A549 (cell line): ENCODE data around the gene TRIM9. TPM values are rescaled to one million over a fixed set of nuclear protein-coding genes. Genes with fewer than 3 reads are reported as not detected.

Source experiments
- ATAC-seq, 2 experiments: fragments of 200-7000 bp in 1 of 2; fragments of >200 bp in 1 of 2; cut with Nextera tagmentation in 1 of 2; cut with Tn5 transposase in 1 of 2; 3 replicates each; pipeline versions ENCODE4 v1.8.0 to v1.9.1; 2018 to 2020; ENCODE audit warnings: mild to moderate bottlenecking in 1 of 2, moderate library complexity in 1 of 2
- CTCF ChIA-PET: fragments of 300-600 bp; sonication (Branson Sonifier 250); formaldehyde crosslinking; extraction: SDS; loops from one replicate; lab custom pipeline; 2021; ENCODE audit warnings: antibody characterized with exemption, inconsistent platforms; lab: Yijun Ruan, JAX
- POLR2A ChIA-PET: fragments of 350-600 bp; formaldehyde crosslinking; extraction: SDS; loops from one replicate; lab custom pipeline; 2021; ENCODE audit warnings: antibody characterized with exemption, inconsistent platforms; lab: Yijun Ruan, JAX
- DNase-seq, 2 experiments: peaks; one replicate each; pipeline versions ENCODE4 v3.0.0 to v3.0.0-alpha.2; 2011 to 2016; ENCODE audit warnings: low read depth in 1 of 2, low spot score in 1 of 2
- FAIRE-seq: peaks from 2 replicates; lab custom pipeline; 2011; peaks lifted over from hg19 to GRCh38; lab: Jason Lieb, UNC
- H3K27ac ChIP-seq, 2 experiments: fragments of >200 bp; sonication (Bioruptor Twin); formaldehyde crosslinking; 3 replicates each; pipeline ENCODE4 v1.5.1; 2016 to 2017
- H3K4me1 ChIP-seq: fragments of >200 bp; sonication (Bioruptor Twin); formaldehyde crosslinking; 3 replicates; pipeline ENCODE4 v1.6.1; 2016
- H3K4me2 ChIP-seq: fragments of >200 bp; sonication (Bioruptor Twin); formaldehyde crosslinking; 3 replicates; pipeline ENCODE4 v1.6.1; 2016
- H3K4me3 ChIP-seq: fragments of >200 bp; sonication (Bioruptor Twin); formaldehyde crosslinking; 3 replicates; pipeline ENCODE4 v1.5.1; 2016
- H3K9me3 ChIP-seq: fragments of >200 bp; sonication (Bioruptor Twin); formaldehyde crosslinking; 3 replicates; pipeline ENCODE4 v1.6.1; 2016
- BHLHE40 ChIP-seq: IDR thresholded peaks from 2 replicates; pipeline ENCODE4 v1.6.1; 2012; ENCODE audit warnings: low read depth, low read length, inconsistent platforms
- CBX2 ChIP-seq: fragments of 200-600 bp; sonication (generic); IDR thresholded peaks from 2 replicates; pipeline ENCODE4 v1.6.1; 2016; ENCODE audit warnings: low read depth, mild to moderate bottlenecking, borderline replicate concordance
- CBX8 ChIP-seq: fragments of 200-600 bp; sonication (generic); IDR thresholded peaks from 2 replicates; pipeline ENCODE4 v1.6.1; 2016
- CHD2 ChIP-seq: fragments of 150-350 bp; IDR thresholded peaks from 2 replicates; pipeline ENCODE4 v1.6.1; 2014; ENCODE audit warnings: low read length; ENCODE audit not compliant: partially characterized antibody
- CHD4 ChIP-seq: fragments of 200-600 bp; sonication (generic); IDR thresholded peaks from 2 replicates; pipeline ENCODE4 v1.6.1; 2016; ENCODE audit warnings: antibody characterized with exemption, mild to moderate bottlenecking, borderline replicate concordance
- EP300 ChIP-seq, 2 experiments: fragments of >200 bp; sonication (Bioruptor Twin); formaldehyde crosslinking; IDR thresholded peaks; 2 replicates in 1 of 2; 3 replicates in 1 of 2; pipeline ENCODE4 v1.6.1; 2016 to 2017
- FOSL2 ChIP-seq, 2 experiments: fragments of 450-650 bp in 1 of 2; fragments of >200 bp in 1 of 2; sonication (Bioruptor Twin) in 1 of 2; formaldehyde crosslinking; IDR thresholded peaks; 2 replicates each; pipeline versions ENCODE4 v1.5.0 to v1.6.1; 2016 to 2020; ENCODE audit warnings: mild to moderate bottlenecking in 1 of 2, moderate library complexity in 1 of 2
- HOXB13 ChIP-seq: fragments of 250-450 bp; sonication (Bioruptor Pico); IDR thresholded peaks from 2 replicates; pipeline ENCODE4 v1.5.0; 2020; ENCODE audit warnings: low read depth, mild to moderate bottlenecking, moderate library complexity
- KDM1A ChIP-seq: fragments of 200-600 bp; sonication (generic); IDR thresholded peaks from 2 replicates; pipeline ENCODE4 v1.6.1; 2016; ENCODE audit warnings: low read depth, mild to moderate bottlenecking
- NR3C1 ChIP-seq: fragments of >200 bp; sonication (Bioruptor Twin); formaldehyde crosslinking; IDR thresholded peaks from 3 replicates; pipeline ENCODE4 v1.6.1; 2017
- POLR2AphosphoS2 ChIP-seq: conservative IDR thresholded peaks from 2 replicates; pipeline ENCODE4 v1.6.1; 2012; ENCODE audit warnings: low read length, improper control_type of control experiment, inconsistent platforms
- RARB ChIP-seq: fragments of 250-450 bp; sonication (Bioruptor Pico); IDR thresholded peaks from 2 replicates; pipeline ENCODE4 v1.8.0; 2021; ENCODE audit warnings: mild to moderate bottlenecking, moderate library complexity
- RCOR1 ChIP-seq: fragments of 150-350 bp; IDR thresholded peaks from 2 replicates; pipeline ENCODE4 v1.6.1; 2014; ENCODE audit warnings: antibody characterized with exemption, low read length, low read depth
- SMC3 ChIP-seq: fragments of >200 bp; sonication (Bioruptor Twin); formaldehyde crosslinking; IDR thresholded peaks from 3 replicates; pipeline ENCODE4 v1.6.1; 2018; ENCODE audit warnings: inconsistent platforms
- TFCP2L1 ChIP-seq: fragments of 250-450 bp; sonication (Bioruptor Pico); IDR thresholded peaks from 2 replicates; pipeline ENCODE4 v1.5.0; 2021; ENCODE audit warnings: mild to moderate bottlenecking
- ZC3H11A ChIP-seq: fragments of 450-650 bp; IDR thresholded peaks from 2 replicates; pipeline ENCODE4 v1.6.1; 2014; ENCODE audit warnings: antibody characterized with exemption, mild to moderate bottlenecking
- WGBS: methylation state at CpG from one replicate; pipeline ENCODE4 v1.1.6; 2017; ENCODE audit errors: missing lambda C conversion rate; 5-methylcytosine and 5-hydroxymethylcytosine counted together
- polyA plus RNA-seq, 4 experiments: library from polyadenylated mRNA; depleted of rRNA in 3 of 4; stranded (reverse); fragments of >200 nt; fragmentation: RNase III in 1 of 4; extraction: RNeasy Plus Mini Kit Qiagen cat#74134 plus additional on column Dnase treatment in 1 of 4; gene quantifications; 2 replicates in 3 of 4; 3 replicates in 1 of 4; pipeline ENCODE4 v1.2.3, GENCODE V29; 2011 to 2017
- TF ChIP-seq, protein P1 (sequence below): fragments of 200-600 bp; sonication (generic); IDR thresholded peaks from 2 replicates; pipeline ENCODE4 v1.6.1; 2016; ENCODE audit warnings: antibody characterized with exemption, mild to moderate bottlenecking, moderate library complexity
- TF ChIP-seq, protein P2 (sequence below): IDR thresholded peaks from 2 replicates; pipeline ENCODE4 v1.6.1; 2012
- TF ChIP-seq, protein P3 (sequence below): fragments of 450-650 bp; IDR thresholded peaks from 2 replicates; pipeline ENCODE4 v1.6.1; 2014; ENCODE audit warnings: antibody characterized with exemption
- TF ChIP-seq, protein P4 (sequence below): fragments of 150-350 bp; IDR thresholded peaks from 2 replicates; pipeline ENCODE4 v1.6.1; 2014; ENCODE audit warnings: low read depth, mild to moderate bottlenecking, low read length

TRIM9 gene
- polyA plus RNA-seq, 2 of the 4 experiments (the other 2 are of a cell fraction), result 5.4 to 21.2 TPM

DNA sequence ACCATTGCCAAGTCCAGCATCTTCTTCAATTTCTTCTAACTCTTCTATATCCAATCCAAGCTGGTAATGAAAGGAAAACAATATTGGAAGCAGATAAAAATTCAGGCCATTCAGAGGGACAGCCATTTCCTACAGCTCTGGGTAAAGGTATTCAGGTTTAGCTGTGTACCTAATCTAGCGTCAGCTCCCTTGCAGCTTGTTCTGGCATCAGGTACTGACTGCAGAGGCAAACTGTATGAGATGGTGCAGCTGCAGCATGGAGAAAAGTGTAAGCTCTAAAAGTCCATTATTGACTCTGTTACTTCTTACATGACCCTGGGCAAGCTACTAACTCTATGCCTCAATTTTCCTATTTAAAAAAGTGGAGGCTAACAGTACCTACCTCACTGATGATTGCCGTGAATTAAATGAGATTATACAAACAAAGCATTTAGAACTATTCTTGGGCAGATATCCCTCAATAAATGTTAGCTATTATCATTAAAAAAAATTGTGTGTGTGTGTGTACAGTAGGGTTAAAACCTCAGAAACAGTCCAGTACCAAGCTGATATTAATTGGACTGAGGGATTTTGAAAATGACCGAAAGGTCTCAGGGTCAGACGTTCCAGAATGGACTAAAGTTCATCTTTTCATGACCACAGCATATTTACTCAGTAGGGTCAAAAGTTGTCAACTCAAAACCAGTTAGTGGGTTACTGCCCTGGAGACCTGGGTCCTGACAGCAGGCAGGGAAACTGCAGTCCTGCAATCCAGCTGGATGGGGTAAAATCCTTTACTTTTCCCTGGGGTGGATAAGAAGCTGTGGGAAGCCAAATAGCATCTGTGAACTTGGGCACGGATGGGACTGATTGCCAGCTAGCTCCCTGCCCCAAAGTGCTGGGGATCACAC lies 159.5 kb downstream of the TRIM9 start:
- Histone ChIP-seq H3K9me3 (no peaks in the 10 kb centered on the region), H3K4me1 (peaks cover 20% of the 10 kb centered on the region), H3K4me2 (no peak overlapping the region), H3K27ac (no peak overlapping the region), H3K4me3 (no peak overlapping the region)
- 81% methylated on average over 5 of the region's 5 CpGs for WGBS
- ChIA-PET CTCF (interaction anchor here (0.6 to 1.4 kb wide), 6 partner anchors 8 to 976 kb away, joined by 3 to 4 read pairs (median 3); no protein-coding TSS in a partner anchor), POLR2A (interaction anchor here (1.9 kb wide), 1 partner anchor 20 kb away, joined by 4 read pairs; no protein-coding TSS in a partner anchor)
- no peak for DNase-seq
- ATAC-seq, result peak in 1 of 2 experiments; percentile 44; a peak in 1 of 6 replicates
- no peak for TF ChIP-seq CBX8
- no peak for TF ChIP-seq KDM1A
- TF ChIP-seq, protein P1, sequence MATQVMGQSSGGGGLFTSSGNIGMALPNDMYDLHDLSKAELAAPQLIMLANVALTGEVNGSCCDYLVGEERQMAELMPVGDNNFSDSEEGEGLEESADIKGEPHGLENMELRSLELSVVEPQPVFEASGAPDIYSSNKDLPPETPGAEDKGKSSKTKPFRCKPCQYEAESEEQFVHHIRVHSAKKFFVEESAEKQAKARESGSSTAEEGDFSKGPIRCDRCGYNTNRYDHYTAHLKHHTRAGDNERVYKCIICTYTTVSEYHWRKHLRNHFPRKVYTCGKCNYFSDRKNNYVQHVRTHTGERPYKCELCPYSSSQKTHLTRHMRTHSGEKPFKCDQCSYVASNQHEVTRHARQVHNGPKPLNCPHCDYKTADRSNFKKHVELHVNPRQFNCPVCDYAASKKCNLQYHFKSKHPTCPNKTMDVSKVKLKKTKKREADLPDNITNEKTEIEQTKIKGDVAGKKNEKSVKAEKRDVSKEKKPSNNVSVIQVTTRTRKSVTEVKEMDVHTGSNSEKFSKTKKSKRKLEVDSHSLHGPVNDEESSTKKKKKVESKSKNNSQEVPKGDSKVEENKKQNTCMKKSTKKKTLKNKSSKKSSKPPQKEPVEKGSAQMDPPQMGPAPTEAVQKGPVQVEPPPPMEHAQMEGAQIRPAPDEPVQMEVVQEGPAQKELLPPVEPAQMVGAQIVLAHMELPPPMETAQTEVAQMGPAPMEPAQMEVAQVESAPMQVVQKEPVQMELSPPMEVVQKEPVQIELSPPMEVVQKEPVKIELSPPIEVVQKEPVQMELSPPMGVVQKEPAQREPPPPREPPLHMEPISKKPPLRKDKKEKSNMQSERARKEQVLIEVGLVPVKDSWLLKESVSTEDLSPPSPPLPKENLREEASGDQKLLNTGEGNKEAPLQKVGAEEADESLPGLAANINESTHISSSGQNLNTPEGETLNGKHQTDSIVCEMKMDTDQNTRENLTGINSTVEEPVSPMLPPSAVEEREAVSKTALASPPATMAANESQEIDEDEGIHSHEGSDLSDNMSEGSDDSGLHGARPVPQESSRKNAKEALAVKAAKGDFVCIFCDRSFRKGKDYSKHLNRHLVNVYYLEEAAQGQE, result no peak
- no peak for TF ChIP-seq RCOR1
- no peak for TF ChIP-seq POLR2AphosphoS2
- TF ChIP-seq, protein P2, sequence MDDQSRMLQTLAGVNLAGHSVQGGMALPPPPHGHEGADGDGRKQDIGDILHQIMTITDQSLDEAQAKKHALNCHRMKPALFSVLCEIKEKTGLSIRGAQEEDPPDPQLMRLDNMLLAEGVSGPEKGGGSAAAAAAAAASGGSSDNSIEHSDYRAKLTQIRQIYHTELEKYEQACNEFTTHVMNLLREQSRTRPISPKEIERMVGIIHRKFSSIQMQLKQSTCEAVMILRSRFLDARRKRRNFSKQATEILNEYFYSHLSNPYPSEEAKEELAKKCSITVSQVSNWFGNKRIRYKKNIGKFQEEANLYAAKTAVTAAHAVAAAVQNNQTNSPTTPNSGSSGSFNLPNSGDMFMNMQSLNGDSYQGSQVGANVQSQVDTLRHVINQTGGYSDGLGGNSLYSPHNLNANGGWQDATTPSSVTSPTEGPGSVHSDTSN, result no peak
- no peak for TF ChIP-seq CHD4
- TF ChIP-seq ZC3H11A, result no peak
- TF ChIP-seq SMC3, result no peak
- no peak for TF ChIP-seq HOXB13
- TF ChIP-seq CHD2, result no peak
- TF ChIP-seq, protein P3, sequence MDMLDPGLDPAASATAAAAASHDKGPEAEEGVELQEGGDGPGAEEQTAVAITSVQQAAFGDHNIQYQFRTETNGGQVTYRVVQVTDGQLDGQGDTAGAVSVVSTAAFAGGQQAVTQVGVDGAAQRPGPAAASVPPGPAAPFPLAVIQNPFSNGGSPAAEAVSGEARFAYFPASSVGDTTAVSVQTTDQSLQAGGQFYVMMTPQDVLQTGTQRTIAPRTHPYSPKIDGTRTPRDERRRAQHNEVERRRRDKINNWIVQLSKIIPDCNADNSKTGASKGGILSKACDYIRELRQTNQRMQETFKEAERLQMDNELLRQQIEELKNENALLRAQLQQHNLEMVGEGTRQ, result no peak
- TF ChIP-seq FOSL2 (IDR thresholded peaks at IDR 0.05), result no peak
- TF ChIP-seq FOSL2 (CRISPR knock-in tag; IDR thresholded peaks at IDR 0.05), result no peak
- no peak for TF ChIP-seq TFCP2L1 (CRISPR knock-in tag)
- no peak for TF ChIP-seq NR3C1
- TF ChIP-seq EP300 (IDR thresholded peaks at IDR 0.05), result no peak
- FAIRE-seq, result no peak

DNA sequence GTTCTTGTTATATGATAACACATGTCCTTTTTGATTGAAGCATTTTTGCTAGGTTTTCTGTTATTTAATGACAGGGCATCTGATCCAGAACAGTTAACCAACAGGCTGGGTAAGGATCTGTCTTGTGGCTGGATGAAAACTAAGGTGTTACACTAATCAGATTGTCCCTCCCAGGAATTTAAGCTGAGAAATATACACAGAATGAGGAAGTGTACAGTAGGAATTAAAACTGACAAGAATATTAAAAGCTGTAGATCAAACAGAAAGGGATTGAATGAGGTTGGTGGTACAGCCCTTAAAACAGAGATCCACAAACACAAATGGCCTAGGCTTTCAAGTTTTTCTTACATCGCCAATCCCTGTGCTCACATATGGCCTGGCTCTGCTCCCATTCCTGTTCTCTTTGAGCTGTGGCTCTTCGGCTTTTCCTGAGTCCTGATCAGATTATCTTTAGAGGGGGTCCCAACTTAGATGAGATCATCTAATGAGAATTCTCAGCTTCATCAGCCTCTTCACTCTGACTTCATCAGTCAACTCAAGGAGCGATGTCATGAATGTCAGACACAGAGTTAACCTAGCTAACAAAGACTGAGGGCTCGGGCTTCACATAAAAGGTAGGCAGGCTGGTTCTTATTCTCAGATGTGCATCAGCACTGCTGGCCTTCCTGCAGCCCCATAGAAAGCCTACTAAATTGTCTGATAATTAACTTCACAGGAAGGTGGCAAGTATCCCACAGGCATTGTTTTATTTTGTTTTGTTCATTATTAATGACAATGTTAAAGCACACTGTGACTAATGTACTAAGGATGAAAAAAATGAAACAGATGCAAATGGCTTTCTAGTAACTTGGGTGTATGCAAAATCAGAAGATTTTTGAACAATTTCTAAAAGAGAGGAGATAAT lies 162.1 kb downstream of the TRIM9 start:
- 93% methylated on average over 4 of the region's 4 CpGs for WGBS
- no peak overlapping the region for H3K4me2 ChIP-seq
- FAIRE-seq (no peak), ATAC-seq (no peak), DNase-seq (no peak)
- no peaks in the 10 kb centered on the region for H3K9me3 ChIP-seq
- ChIA-PET CTCF (interaction anchor here (1.2 to 1.6 kb wide), 2 partner anchors 9 to 18 kb away, joined by 3 to 4 read pairs; no protein-coding TSS in a partner anchor), POLR2A (interaction anchor here (0.6 kb wide), 1 partner anchor 249 kb away, joined by 4 read pairs; no protein-coding TSS in a partner anchor)
- H3K27ac ChIP-seq, result no peak overlapping the region
- TF ChIP-seq RCOR1 (no peak), RARB (CRISPR knock-in tag) (no peak), CBX2 (no peak), SMC3 (no peak), BHLHE40 (no peak), CBX8 (no peak), NR3C1 (no peak)
- TF ChIP-seq, protein P4, sequence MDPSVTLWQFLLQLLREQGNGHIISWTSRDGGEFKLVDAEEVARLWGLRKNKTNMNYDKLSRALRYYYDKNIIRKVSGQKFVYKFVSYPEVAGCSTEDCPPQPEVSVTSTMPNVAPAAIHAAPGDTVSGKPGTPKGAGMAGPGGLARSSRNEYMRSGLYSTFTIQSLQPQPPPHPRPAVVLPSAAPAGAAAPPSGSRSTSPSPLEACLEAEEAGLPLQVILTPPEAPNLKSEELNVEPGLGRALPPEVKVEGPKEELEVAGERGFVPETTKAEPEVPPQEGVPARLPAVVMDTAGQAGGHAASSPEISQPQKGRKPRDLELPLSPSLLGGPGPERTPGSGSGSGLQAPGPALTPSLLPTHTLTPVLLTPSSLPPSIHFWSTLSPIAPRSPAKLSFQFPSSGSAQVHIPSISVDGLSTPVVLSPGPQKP, result no peak
- peaks cover 11% of the 10 kb centered on the region; the same call in 2 of the 3 replicates for H3K4me1 ChIP-seq
- H3K4me3 ChIP-seq, result no peak overlapping the region
